Urothelium cell line (cell line): ENCODE results near the gene XPO6.

Experiments
- DNase-seq: peaks from one replicate; pipeline ENCODE4 v3.0.0; 2011; ENCODE audit warnings: low spot score, mixed read lengths
- FAIRE-seq: peaks from 2 replicates; lab custom pipeline; 2011; peaks lifted over from hg19 to GRCh38; lab: Jason Lieb, UNC

Gene XPO6

DNA sequence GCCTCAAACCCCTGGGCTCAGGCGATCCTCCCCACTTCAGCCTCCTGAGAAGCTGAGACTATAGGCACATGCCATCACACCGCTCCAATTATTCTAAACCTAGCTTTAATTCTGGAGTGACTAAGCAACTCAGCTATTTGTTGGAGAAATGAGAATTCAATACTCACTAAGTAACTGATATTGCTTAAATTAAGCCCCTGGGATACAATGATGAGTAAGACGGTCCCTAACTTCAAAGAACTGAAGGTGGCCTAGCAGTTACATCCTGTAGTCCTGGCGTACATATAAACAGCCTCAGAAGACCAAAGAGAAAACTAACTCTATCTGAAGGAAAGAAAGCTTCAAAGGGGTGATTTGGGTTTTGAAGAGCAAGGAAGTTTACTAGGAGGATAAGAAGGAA lies 25.0 kb downstream of the XPO6 start:
- FAIRE-seq = no peak

GRCh38 chr16:28185696-28186095 lies 26.1 kb downstream of the XPO6 start:
- FAIRE-seq (no peak), DNase-seq (no peak)

More for the DNA sequence above, 25.0 kb downstream of the XPO6 start:
- no peak for DNase-seq

DNA sequence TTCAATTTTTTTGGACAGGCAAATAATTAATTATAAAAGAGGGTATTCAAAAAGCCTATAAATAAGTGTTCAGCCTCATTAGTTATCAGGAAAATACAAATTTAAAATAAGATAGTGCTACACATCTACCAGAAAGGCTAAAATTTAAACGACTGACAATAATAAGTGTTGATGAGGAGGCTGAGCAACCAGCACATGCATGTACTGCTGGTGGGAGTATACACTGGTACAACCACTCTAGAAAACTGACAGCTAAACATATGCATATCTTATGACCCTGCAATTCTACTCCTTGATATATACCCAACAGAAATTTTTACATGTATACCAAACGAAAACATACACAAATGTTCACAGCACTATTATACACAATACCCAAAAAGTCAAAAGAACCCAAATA lies 27.1 kb downstream of the XPO6 start:
- FAIRE-seq = no peak
- no peak for DNase-seq

GRCh38 chr16:28183930-28184329 lies 27.8 kb downstream of the XPO6 start:
- FAIRE-seq (no peak), DNase-seq (no peak)

DNA sequence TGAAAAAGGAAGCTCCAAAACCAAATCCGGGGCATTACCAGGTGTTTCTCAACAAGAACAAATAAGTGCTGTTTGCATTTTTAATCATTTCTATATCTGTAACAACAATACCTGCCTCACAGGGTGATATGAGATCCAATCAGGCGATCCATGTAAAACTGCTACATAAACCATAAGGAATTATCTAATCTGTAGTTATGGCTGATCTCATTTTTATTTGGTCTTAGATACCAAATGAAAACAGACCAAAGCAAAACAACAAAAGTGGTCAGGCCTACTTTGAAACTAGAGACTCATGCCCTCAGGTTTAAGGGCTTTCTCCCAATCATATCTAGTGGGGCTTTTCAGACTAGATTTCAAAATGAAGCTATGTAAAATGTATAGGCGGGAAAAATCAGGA lies 28.3 kb downstream of the XPO6 start:
- DNase-seq (no peak), FAIRE-seq (no peak)

GRCh38 chr16:28182801-28183200 lies 29.0 kb downstream of the XPO6 start:
- DNase-seq = no peak
- no peak for FAIRE-seq

GRCh38 chr16:28182183-28182582 lies 29.6 kb downstream of the XPO6 start:
- FAIRE-seq (no peak), DNase-seq (no peak)

DNA sequence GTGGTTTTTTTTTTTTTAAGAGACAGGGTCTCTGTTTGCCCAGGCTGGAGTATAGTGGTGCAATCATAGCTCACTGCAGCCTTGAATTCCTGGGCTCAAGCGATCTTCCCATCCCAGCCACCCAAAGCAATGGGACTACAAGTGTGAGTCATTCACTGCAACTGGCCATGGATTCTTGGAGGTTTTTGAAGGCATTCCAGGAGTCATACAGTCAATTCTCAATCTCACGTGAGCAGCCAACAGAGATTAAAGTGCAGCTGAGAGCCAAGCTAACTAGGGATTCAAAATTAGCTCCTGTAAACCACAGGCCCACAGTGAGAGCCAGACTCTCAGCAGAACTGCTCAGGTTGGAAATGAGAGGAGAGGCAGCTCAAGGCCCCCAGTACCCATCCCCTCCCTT lies 30.2 kb downstream of the XPO6 start:
- FAIRE-seq (no peak), DNase-seq (peak; percentile 69)

DNA sequence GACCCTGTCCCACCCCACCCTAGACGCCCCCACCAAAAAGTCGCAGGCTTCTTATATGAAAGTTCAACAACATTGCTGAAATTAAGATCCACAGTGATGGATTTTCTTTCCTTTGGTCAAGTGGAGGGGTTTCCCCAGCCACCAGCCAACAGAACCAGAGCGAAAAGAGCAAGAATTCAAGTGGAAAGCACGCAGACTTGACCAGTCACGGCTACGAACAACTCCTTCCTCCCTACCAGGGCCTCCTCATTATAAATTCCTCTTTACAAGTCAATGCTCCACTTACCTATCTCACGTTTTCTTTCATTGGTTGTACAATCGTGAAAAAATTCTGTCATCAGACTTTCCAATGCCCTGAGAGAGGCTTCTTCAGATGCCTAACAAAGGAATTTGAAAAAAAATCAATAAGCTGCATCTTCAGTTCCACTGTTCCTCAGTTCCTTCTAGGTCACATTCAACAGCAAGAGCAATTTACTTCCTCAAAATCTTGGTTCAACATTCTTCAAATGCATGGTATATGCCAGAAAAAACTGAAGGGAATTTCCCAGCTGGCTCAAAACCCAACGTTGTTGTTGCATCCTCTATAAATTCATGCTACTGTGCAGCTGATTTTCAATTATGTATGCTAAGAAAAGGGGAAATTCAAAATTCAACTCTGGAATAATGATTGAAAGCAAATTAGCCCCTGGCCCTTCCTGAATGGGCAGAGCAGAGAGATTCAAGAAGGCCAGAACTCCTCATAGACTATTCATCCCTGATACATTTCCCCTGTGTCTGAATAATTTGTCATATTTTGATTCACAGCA lies 30.9 kb downstream of the XPO6 start:
- FAIRE-seq = no peak
- DNase-seq = no peak

GRCh38 chr16:28179354-28179753 lies 32.4 kb downstream of the XPO6 start:
- no peak for FAIRE-seq
- no peak for DNase-seq

GRCh38 chr16:28175715-28176114 lies 36.0 kb downstream of the XPO6 start:
- no peak for FAIRE-seq
- DNase-seq = no peak

- no peak for DNase-seq
- FAIRE-seq = no peak
These were observed 39.4 kb downstream of the XPO6 start for GRCh38 chr16:28172336-28172735.

- FAIRE-seq (no peak), DNase-seq (no peak)
These were observed 39.9 kb downstream of the XPO6 start for GRCh38 chr16:28171816-28172215.

GRCh38 chr16:28168991-28169554 lies 42.7 kb downstream of the XPO6 start:
- DNase-seq = no peak
- no peak for FAIRE-seq

DNA sequence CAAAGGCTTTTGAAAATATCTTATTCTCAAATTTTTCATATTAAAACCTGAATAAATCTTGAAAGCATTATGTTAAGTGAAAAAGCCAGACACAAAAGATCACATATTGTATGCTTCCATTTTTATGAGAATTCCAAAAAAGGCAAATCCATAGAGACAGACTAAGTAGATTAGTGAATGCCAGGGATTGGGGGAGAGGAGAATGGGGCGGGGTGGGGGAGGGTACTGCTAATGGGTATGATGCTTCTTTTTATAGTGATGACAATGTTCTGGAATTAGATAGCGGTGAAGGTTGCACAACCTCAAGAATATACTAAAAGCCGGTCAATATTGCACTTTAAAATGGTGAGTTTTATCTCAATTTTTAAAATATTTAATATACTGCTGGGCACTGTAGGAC lies 44.0 kb downstream of the XPO6 start:
- no peak for FAIRE-seq
- no peak for DNase-seq

DNA sequence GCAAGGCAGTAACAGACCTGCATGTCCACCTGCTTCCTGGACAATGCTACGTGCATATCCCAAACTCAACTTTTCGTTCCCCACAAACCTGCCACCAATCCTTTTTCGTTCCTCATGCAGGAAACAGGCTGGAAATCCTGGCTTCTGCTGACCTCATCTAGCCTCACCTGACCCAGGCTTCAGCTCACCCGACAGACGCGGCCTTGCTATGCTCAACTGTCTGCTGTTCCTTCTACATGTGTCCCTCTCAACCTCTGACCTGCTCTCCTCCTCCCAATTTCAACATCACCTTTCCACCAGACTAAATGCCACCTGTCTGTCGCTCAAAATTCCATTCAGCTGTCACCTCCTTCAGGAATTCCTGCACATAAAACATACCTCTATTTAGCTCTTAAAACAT lies 44.5 kb downstream of the XPO6 start:
- DNase-seq (no peak), FAIRE-seq (no peak)

DNA sequence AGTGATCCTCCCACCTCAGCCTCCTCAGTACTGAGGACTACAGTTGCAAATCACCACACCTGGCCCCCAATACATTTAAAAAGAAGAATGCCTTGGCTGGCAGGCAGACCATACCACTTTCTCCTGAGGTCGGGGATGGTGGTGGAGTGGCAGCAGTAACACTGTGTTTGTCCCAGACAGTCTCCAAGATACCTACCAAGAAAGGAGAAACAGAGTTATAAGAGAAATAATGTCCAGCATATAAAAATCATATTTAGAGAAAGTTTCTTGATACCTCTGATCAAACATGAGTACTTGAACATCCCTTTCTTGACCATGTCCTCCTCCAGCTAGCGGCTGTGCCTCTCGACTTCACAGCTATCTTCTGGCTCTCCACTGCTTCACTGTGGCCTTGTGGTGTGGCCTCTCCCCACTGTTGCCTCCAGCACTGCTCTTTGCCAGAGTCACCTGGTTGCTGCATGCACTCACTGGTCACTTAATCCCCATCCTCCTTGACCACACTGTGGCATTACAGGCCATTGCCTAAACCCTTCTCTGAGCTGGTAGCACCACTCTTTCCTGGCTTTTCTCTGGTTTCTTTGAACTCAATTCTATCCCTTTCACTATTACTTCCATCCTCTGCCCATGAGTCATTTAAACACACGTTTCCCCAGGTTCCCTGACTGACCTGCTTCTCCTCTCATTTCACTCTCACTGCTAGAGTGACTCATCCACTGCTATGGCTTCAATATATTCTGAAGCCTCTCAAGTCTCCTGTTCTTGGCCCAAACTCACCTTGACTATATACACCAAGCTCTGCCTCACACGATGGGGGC lies 45.2 kb downstream of the XPO6 start:
- DNase-seq (no peak), FAIRE-seq (no peak)

DNA sequence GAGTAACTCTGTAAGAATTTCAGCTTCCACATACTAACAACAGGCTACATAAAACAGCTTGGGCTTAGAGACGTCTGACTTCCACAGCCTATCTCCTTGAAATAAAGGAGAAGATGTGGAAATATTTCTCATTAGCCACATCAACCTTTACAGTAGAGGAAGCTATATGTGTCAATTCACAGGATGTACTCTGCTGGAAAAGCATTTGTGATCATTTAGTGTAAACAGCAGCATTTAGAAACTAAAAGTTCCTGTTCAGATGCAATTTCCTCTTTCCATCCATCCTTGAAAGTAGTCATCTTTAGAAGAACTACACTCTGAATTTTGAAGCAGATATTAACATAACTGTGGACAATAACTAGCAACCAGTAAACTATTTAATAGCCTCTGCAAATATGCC lies 46.2 kb downstream of the XPO6 start:
- FAIRE-seq (no peak), DNase-seq (no peak)

DNA sequence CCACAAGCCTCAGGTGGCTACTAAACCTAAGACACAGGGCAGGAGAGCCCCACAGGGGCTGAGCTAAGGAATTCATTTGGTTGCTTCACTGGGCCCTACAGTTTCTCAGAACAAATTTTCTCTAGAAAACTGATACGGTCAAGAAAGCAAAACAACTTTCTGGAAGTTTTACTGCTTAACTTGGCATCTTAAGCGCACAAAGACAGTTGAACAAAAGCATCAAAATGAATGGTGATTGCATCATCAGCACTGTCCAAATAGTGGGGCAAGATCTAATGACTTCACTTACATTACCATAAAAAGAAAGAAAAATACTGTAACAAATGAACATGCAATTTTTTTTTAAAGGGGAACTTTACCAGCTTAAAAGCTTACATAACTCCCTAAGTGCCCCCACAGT lies 47.6 kb downstream of the XPO6 start:
- no peak for DNase-seq
- no peak for FAIRE-seq

DNA sequence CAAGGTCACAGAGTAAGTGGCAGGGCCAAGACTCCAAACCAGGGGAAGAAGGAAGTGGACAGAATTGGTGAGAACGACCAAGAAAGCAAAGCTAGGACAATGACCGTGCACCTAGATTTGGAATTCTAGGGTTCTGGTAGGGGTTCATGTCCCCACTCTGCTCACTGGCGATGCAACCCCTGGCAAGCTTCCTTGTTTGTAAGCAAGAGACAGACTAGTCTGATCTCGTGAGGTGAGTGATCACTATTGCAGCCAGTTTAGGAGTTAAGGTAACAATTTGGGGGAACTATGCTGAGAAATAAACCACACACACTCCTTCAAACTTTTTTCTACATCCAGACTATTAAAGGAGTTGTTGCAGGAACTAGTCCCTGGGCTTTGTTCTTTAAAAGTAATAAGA lies 48.1 kb downstream of the XPO6 start:
- FAIRE-seq (no peak), DNase-seq (no peak)

- DNase-seq (no peak), FAIRE-seq (no peak)
These were observed 49.4 kb downstream of the XPO6 start for GRCh38 chr16:28162326-28162877.

DNA sequence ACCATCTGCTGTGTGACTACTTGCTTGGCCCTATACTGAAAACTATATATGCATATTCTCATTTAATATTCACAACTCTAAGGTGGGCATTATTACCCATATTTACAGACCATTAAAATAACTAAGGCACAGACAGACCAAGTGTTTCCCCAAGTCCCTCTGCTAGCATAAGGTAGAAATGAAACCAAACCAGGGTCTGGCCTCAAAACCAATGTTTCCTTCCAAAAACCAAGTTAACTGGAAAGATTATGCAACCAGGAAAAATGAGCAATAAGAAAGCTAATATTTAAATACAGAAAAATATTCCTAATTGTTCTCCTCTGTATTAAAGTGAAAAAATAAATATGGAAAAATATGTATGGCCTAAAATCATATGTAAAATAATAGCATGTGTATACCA lies 50.1 kb downstream of the XPO6 start:
- DNase-seq (no peak), FAIRE-seq (no peak)
